GM19397 (cell line): Measurements from ENCODE around the gene CPLX1.

Source experiments
- ATAC-seq: cut with Tn5 transposase; IDR thresholded peaks from one replicate; pipeline ENCODE4 v1.9.1; 2021; ENCODE audit warnings: mild to moderate bottlenecking, moderate library complexity; ENCODE audit not compliant: unreplicated experiment

CPLX1 gene

DNA sequence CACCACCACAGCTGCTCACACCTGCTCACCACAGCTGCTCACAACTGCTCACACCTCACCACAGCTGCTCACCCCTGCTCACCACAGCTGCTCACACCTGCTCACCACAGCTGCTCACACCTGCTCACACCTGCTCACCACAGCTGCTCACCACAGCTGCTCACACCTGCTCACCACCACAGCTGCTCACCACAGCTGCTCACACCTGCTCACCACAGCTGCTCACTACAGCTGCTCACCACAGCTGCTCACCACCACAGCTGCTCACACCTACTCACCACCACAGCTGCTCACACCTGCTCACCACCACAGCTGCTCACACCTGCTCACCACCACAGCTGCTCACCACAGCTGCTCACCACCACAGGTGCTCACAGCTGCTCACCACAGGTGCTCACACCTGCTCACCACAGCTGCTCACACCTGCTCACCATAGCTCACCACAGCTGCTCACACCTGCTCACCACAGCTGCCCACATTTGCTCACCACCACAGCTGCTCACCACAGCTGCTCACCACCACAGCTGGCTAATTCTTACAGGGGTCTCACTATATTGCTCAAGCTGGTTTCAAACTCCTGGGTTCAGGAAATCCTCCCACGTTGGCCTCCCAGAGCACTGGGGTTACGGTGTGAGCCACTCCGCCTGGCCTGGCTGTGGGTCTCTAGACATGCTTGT lies 30.4 kb upstream of the CPLX1 start:
- ATAC-seq = no peak

DNA sequence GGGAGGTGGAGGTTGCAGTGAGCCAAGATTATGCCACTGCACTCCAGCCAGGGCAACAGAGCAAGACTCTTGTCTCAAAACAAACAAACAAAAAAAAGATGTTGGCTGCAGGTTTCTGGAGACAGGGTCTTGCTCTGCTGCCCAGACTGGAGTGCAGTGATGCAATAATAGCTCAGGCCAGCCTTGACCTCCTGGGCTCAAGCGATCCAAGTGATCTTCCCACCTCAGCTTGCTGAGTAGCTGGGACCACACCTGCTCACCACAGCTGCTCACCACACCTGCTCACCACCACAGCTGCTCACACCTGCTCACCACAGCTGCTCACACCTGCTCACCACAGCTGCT lies 29.9 kb upstream of the CPLX1 start:
- no peak for ATAC-seq

DNA sequence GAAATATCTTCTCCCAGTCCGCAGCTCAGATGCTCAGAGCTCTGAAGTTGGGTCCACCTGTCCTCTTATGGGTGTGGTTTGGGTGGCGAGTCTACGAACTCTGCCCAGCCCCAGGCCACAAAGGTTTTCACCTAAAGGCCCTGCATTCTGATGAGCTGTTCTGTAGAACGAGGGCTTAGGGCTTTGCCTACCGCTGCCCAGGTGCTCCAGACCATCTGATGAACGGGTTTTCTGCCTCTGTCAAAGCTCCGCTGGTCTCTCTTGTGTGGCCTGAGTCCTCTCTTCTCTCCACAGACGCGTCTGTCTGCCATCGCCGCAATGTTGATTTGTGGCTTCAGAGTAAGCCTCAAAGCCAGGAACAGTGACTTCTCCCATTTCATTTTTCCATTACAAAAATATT lies 28.4 kb upstream of the CPLX1 start:
- no peak for ATAC-seq

DNA sequence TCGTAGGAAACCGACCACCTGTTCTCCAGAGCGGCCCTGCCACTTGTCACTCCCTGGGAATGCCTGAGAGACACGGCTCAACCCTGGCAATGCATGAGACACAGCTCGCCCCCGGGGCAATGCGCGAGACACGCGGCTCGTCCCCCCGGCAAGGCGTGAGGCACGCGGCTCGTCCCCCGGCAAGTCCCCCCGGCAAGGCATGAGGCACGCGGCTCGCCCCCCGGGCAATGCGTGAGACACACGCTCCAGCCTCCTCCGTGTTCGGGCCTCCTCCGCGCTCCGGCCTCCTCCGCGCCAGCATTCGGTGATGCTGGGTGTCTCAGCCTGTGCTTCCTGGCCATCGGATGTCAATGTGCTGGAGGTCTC lies 27.5 kb upstream of the CPLX1 start:
- ATAC-seq = no peak

DNA sequence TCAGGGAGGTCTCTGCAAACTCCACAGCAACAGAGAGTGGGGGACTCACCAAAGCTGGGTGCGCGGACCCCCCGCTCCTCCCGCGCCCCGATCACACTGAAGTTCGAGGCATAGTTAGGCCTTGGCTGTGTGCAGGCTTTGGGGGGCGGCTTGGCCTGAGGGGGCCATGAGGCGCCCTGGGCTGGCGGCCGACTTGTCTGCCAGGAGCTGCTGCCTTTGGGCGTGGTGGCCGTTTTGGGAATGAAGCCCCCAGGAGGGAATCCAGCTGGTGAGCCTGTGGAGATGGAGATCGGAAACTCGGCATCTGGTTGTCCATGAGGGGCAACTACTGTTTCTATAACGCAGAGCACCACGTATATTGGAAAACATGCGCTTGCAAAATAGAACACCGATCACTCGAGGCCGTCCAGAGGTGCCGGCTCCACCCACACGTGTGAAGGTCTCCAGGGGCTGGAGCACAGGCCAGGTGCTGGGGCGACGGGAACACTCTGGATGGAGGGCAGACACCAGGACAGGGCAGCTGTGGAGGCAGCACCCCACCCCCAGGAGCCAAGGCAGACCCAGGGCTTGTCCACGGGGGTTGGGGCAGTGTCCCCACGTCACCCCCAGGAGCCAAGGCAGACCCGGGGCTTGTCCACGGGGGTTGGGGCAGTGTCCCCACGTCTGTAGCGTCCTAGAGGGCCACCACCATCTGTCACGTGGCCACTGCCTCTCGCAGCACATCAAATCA lies 25.9 kb upstream of the CPLX1 start:
- ATAC-seq = no peak

DNA sequence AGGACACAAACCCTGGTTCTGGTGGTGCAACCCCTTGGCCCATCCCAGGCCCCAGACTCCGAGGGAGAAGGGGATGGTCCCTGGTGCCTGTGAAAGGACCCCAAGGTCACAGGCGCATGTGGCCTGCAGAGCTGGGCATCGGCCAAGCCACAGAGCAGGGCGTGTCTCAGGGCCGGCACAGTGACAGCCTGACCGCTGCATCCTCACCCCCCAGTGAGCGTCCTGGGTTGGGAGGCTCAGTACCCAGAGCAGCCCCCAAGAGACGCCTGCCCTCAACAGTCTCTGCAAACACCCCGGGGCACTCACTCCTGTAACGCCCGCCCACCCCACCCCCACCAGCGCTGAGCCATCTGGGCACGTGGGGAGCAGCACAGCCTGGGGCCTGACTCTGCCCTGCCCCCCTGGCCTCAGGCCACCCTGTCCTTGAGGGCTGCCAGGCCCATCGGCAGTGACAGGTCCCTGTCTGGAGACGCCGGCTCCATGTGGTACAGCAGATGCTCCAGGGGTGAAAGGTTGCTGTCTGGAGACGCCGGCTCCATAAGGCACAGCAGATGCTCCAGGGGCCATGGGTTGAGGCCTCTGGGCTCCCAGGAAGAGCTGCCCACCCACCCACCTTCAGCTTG lies 24.5 kb upstream of the CPLX1 start:
- no peak for ATAC-seq

DNA sequence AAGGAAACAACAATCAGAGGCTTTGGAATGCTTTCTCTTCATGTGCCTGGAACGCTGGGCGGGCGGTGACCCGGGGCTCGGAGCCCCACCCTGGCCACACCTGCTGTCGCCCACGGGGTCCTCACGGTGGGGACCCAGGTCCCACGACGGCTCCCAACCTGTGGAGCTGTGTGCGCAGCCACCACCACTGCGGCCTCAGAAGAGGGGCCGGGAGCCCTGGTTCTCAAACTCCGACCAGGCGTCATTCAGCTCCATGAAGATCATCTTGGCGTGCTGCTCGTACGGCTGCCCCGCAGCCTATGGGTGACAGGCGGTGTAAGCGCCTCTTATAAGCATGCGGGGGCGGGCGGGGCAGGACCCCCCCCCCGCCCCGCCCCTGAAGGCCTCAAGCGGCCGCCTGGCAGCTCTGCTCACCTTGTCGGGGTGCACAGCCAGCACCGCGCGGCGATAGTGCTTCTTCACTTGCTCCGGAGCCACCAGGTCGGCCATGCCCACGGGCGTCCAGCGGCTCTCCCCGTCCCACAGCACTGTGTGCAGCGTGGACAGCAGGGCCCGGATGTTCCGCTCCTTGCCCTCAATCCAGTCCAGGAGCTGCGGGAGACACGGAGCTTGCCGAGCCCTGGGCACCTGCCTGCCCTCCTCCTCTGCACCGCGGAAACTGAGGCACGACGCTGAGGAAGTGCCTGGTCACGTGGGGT lies 23.7 kb upstream of the CPLX1 start:
- no peak for ATAC-seq

DNA sequence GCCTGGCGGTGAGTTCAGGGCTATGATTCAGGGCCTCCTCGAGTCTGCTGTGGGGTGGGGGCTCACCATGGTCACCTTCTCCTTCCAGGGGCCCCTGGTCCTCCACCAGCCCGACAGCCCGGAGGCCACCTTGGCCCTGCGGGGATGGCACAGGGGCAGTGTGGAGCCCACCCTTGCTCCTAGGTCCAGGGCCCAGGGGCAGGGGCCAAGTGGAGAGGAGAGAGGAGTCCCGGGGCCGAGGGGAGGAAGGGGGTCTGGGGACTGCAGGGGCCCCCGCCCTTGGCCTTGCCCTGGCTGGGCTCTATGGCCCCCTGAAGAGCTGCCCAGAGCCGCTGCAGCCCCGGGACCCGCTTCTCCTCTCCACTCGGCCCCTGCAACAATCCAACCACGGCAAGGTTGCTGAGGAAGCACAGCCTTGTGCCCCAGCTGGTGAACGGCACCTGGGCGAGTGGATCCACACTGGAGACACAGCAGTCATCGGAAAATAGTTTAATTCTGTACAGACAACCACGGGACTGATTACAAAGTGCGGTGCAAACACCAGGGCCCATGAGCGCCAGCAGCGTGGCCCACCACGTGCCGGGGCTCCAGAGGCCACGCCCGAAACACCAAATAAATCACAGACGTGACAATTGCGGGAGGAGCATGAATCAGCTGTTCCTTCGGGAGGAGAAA lies 23.0 kb upstream of the CPLX1 start:
- ATAC-seq = no peak

DNA sequence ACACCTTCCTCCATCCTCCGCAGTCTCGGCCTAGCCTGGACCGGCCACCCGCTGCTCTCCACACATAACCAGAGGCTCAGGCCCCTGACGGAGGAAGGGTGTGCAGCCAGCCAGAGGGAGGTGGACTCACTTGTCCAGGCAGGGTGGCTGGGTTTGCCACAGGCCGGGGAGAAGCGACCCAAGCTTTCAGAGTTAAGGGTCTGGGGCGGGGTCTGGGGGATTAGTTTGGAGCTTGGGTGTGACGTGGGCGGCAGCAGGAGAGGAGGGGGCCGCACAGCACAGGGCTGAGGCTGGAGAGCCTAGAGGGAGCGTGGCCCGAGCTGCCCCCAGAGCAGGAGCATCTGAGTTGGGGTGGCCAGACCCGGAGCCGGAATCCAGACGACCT lies 22.4 kb upstream of the CPLX1 start:
- no peak for ATAC-seq

DNA sequence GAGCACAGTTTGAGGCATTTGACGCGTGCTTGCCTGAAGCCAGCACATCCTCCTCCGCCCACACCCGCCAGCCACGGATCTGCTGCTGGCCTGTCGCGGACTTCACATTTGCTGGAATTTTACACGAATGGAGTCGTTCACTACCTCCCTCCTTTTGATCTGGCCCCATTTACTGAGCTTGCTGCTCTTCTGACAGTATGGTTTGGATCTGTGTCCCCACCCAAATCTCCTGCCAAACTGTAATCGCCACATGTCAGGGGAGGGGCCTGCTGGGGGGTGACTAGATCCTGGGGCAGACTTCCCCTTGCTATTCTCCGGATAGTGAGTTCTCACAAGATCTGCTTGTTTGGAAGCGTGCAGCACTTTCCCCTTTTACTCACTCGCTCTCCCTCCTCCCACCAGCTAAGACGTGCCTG lies 19.9 kb upstream of the CPLX1 start:
- no peak for ATAC-seq

DNA sequence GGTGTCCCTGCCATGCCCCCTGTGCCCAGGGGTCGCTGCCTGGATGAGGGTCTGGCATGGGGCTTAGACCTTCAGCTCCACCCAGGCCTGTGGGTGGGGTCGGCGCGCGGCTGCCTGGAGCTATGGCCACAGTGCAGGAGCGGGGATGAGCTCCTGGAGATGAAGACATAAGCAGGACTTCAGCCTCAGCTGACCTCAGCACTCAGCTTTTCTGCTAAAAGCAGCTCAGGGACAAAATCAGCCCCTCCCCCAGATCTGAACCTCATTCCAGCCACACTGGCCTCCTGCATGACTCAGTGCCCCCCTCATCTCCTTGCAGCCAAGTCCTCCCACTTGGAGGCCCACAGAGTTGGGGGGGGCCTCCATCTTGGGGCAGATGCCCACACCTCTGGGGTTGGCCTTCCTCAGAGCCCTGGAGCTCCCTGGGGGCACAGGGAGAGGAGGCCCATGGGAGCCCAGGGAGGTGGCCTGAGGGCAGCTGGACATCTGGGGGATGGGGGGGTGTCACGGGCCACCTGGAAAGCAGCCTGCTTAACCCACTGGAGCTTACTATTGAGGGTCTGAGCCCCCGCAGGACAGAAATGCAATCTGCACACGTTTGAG lies 19.4 kb upstream of the CPLX1 start:
- ATAC-seq = no peak

DNA sequence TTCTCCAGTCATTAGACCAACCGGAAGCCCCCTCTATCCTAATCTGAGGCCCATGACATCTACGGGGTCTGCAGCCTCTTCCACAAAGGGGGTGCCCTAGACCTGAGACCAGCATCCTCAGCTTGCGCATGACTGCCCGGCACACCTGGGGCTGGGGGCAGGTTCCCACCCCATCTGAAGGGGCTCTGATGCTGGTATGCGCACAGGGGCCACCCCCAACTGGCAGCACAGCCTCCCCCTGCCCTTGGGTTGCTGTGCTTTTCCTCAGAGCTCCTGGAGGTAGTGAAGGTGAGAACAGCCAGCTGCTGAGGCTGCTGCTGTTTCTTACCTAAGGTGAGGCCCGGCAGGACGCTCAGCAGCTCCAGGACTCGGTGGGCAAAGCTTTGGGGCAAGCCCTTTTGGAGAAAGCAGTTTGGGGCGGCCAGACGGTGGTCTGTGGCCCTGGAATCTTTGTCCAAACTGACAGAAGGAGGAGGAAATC lies 18.9 kb upstream of the CPLX1 start:
- ATAC-seq = no peak

DNA sequence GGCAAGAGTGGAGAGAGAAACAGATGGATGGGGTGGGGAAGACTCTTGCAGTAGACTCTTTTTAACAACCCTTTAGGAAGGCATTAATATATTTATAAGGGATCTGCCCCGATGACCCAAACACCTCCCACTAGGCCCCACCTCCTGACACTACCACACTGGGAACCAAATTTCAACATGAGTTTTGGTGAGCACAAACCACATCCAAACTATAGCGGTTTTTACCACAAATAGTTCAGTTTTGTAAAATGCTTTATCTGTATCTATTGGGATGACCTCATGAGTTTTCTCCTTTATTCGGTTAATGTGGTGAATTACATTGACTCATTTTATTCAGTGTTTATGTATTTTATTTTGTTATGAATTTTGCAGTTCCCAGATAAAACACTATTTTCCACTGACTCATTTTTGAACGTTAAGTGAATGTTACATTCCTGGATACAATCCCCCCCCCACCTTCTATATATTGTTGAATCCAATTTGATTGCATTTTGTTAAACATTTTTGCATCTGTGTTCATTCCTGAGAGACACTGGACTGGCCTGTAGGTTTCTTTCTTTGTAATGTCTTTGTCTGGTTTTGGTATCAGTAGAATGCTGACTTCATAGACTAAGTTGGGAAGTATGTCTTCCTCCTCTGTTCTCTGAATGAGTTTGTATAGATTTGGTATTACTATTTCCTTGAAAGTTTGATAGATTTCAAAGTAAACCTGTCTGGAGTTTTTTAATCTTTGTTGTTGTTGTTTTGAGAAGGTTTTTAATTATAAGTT lies 13.9 kb upstream of the CPLX1 start:
- no peak for ATAC-seq

DNA sequence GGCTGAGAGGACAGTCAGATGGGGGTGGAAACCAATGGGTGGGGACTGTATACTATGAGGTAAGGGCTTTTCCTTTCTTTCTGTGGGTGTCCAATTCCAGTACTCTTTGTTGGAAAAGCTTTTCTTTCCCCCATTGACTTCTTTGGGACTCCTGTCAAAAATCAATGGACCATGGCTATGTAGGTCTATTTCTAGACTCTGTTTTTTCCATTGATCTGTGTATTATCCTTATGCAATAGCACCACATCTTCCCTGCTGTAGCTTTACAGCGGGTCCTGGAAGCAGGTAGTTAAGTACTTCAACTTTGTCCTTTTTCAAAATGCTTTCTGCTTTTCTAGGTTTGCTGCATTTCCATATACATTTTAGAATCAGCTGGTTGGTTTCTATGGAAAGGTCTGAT lies 11.8 kb upstream of the CPLX1 start:
- ATAC-seq = no peak

DNA sequence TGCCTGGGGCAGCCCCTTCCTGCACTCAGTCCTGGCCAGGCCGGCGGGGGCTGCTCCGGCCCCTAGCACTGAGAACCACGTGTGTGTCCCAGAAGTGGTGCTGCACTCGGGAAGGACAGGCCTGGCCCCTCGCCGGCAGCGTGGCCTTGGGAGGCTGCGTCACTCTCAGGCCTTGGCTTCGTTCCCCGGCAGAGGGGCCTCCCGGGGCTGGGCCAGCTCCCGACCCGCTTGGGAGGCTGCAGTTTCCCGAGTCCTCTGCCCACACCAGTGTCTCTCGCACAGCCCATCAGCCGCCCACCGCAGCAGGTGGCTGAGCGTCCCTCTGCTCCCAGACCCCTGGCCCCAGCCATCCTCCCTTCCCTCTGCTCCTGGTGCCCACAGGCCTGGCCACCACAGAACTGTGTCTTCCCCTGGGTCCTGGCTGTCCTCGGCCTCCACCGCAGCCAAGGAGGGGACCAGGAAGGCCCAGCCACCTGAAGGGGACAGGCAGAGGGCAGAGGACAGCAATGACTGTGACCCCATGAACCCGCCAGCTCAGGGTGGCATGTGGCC lies 10.9 kb upstream of the CPLX1 start:
- no peak for ATAC-seq

DNA sequence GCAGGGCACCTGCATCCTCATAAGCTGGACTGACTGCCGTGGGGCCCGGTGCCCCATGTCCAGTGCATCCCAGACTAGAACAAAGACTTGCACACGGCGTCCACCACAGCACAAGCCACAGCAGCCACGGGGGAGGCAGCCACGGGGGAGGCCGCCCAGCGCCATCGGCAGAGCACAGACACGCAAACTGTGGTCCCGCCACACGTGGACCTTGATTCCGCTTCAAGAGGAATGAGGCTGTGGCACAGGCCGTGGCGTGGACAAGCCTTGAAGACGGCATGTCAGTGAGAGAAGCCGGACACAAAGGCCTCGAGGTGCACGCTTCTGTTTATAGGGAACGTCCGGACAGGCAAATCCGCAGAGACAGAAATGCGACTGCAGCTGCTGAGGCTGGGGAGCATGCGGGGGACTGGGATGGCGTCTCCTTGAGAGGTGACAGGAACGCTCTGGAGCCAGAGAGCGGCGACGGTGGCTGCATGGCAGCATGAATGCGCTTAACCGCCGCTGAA lies 10.1 kb upstream of the CPLX1 start:
- ATAC-seq = no peak

DNA sequence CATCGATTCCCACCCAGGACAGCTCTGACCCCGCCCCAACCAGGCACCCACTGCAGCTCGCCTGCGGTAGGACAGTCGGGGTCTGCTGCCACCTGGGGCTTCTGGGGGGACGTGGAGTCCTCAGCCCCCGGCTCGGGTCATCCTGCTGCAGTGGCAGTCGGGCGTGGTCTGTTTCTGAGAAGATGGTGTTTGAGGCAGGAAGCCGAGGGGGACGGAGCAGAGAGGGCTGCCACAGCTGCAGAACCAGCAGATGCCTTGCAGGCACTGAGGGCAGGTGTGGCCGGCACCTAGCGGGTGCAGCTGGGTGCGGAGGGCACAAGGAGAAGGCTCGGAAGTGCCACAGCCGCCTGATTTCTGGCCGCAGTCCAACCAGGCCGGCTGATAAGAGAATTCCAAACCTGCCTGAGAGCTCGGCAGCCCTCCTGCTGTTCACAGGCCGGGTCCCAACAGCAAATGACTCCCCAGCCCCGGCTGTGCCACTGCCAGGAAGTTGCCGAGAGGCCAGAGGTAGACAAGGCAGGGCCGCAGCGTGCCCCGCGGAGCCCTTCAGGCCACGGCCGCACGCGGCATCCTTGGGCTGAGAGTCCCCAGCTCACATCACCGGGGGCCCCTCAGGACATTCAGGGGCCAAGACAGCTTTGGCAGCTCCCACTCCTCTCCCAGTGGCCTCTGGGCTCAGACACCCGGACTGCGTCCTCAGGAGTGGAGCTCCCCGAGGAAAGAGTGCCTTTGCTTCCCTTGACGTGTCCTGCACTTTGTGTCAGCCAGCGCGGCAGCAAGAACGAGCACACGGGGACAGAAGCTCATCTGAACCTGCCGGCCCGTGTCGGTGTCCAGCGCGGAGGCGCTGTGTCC lies 9.4 kb upstream of the CPLX1 start:
- ATAC-seq = no peak

DNA sequence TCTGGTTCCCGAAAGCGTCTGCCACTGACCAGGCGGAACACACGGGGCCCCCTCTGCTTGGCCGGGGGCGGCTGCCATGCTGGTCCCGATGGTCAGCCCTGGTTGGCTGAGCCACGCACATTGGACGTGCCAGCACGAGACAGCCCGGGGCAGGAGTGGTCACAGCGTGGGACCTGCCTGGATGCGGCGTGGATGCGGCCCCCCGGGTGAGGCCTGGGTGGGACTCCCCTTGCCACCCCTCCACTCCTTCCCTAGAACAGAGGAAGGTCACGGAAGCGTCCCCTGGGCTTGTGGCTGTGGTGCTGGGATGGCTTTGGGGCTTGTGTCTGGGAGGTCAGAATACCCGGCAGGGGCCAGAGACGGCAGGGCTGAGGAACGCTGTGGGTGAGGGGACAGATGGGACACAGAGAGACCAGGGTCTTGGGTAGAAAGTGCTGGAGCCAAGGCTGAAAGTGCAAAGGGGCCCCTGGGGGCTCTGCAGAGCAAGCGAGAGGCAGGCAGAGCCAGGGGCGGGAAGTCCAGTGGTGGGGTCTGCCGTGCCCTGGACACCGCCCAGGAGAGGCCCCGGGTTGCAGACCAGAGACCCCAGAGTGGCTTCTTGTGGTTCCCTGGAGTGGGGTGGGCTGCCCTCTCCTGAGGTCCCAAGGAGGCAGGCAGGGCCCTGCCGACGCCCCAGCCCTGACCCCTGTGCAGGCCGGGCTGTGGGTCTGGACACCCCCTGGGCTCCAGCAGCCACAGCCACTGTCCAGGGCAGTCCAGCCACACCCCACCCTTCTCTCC lies 8.6 kb upstream of the CPLX1 start:
- no peak for ATAC-seq
